IPS-20b (cell line): ENCODE measurements around the gene SOHLH2.

Source experiments
- H3K27ac ChIP-seq: one replicate; pipeline ENCODE4 v1.5.1; 2013; ENCODE audit warnings: low read length
- H3K27me3 ChIP-seq: 2 replicates; pipeline ENCODE4 v1.6.1; 2013; ENCODE audit warnings: mild to moderate bottlenecking, low read length, inconsistent platforms; ENCODE audit not compliant: insufficient read depth
- H3K36me3 ChIP-seq: 2 replicates; pipeline ENCODE4 v1.6.1; 2013; ENCODE audit warnings: low read depth, mild to moderate bottlenecking, inconsistent platforms, low read length, moderate library complexity; ENCODE audit not compliant: insufficient read depth
- H3K4me1 ChIP-seq: 2 replicates; pipeline ENCODE4 v1.6.1; 2013; ENCODE audit warnings: mild to moderate bottlenecking, control low read depth, inconsistent platforms, low read length, moderate library complexity; ENCODE audit not compliant: insufficient read depth
- H3K4me3 ChIP-seq: 2 replicates; pipeline ENCODE4 v1.5.1; 2013; ENCODE audit warnings: mild to moderate bottlenecking, low read length, inconsistent platforms
- H3K9ac ChIP-seq: 2 replicates; pipeline ENCODE4 v1.6.1; 2013; ENCODE audit warnings: low read depth, mild to moderate bottlenecking, inconsistent platforms, low read length, moderate library complexity
- H3K9me3 ChIP-seq: 2 replicates; pipeline ENCODE4 v1.6.1; 2013; ENCODE audit warnings: mild to moderate bottlenecking, low read depth, low read length, inconsistent platforms; ENCODE audit not compliant: insufficient read depth

The SOHLH2 gene

DNA sequence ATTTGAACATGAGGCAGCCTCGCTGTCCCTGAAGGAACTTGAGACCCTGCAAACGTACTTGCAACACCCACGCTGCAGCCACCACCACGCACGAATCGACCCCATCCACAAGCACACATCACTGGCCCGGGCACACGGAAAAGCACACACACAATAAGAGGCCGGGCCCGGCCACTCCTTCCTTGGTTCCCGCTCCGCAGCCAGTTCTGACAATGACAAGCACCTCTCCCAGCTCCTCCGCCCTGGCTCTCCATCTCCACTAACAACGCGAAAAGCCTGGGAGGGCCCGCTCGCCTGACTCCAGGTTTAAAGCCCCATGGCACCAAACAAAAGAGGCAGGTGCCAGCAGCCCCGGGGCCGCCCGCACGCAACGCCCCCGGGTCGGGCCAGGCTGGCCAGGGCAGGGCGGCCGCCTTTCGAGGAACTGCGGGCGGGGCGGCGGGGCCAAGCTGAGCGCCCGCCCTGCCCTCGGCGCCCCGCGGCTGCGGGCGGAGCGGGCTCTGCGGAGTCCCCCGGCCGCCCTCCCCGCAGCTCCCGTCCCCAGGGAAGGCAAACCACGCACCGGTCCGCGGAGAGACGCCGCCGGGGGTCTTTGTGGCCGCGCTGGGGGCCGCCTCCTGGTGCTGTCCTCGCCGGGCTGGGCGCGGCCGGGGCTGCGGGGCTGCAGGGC, 83.7 kb downstream of the SOHLH2 start:
- Histone ChIP-seq H3K4me1 (peaks cover 5% of the 10 kb centered on the region), H3K9ac (peak overlapping the region; percentile 58; the same call in 1 of the 2 replicates), H3K27ac (no peak overlapping the region), H3K36me3 (no peaks in the 10 kb centered on the region), H3K27me3 (peaks cover 47% of the 10 kb centered on the region), H3K9me3 (no peaks in the 10 kb centered on the region), H3K4me3 (peak overlapping the region; percentile 70)

DNA sequence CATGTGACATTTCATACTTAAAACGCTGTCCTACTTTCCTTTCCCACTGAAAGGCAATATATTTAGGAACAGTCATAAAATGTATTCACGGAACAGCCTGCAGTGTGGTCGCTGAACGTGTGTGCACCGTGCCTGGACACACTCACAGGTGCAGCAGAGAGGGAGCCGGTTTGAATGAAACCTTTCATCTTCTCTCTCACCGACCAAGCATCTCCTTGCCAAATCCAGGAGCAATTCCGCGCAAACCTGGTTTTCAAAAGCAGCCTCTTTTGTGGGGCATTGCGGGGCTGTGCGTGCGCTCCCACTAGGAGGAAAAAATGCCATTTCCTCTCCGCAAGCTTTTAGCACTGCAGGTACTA, 84.2 kb downstream of the SOHLH2 start:
- Histone ChIP-seq H3K9me3 (no peaks in the 10 kb centered on the region), H3K4me1 (peaks cover 5% of the 10 kb centered on the region), H3K36me3 (no peaks in the 10 kb centered on the region), H3K4me3 (peak overlapping the region; percentile 70), H3K27ac (no peak overlapping the region), H3K9ac (peak overlapping the region; percentile 58; the same call in 1 of the 2 replicates), H3K27me3 (peaks cover 47% of the 10 kb centered on the region)

DNA sequence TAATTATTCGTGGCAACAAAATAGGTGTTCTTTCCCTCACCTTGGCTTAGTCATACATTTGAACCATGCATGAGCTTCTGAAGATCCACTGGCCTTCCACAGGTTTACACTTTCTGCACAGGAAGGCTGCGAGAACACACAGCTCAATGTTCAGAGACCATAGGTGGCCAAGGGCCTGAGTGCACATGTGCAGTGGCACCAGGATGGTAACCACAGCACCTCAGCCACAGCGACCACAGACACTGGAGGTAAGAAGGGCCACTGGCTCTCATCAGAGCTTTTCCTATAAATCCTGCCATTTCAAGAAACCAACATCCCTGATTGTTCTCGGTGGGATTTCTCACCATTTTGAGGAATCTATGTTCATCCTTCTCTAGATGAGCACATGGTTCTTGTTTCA, 84.8 kb downstream of the SOHLH2 start:
- Histone ChIP-seq H3K36me3 (no peaks in the 10 kb centered on the region), H3K27ac (no peak overlapping the region), H3K4me3 (peak overlapping the region; percentile 70), H3K9ac (no peak overlapping the region), H3K9me3 (no peaks in the 10 kb centered on the region), H3K27me3 (peaks cover 47% of the 10 kb centered on the region), H3K4me1 (peaks cover 5% of the 10 kb centered on the region)

DNA sequence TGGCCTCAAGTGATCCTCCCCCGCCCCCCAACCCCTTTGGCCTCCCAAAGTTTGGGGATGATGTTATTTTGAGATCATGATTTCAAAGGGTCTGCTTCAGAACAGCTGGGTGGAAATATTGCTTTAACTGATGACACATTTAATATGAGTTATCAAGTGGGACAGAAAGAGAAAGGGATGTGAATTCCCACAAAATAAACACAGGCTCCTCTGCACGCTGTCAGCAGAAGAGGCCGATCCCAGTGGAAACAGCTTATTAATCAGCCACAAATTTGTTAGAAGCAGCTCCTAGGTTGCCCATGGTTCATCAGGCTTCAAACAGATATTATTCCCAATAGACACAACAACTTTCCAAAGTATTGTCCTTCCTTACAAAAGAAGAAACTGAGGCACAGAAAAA, 87.9 kb downstream of the SOHLH2 start:
- no peak overlapping the region for H3K27ac ChIP-seq
- H3K9me3 ChIP-seq = no peaks in the 10 kb centered on the region
- H3K9ac ChIP-seq = no peak overlapping the region
- H3K27me3 ChIP-seq = peaks cover 34% of the 10 kb centered on the region
- H3K36me3 ChIP-seq = no peaks in the 10 kb centered on the region
- peaks cover 5% of the 10 kb centered on the region for H3K4me1 ChIP-seq
- no peak overlapping the region for H3K4me3 ChIP-seq

DNA sequence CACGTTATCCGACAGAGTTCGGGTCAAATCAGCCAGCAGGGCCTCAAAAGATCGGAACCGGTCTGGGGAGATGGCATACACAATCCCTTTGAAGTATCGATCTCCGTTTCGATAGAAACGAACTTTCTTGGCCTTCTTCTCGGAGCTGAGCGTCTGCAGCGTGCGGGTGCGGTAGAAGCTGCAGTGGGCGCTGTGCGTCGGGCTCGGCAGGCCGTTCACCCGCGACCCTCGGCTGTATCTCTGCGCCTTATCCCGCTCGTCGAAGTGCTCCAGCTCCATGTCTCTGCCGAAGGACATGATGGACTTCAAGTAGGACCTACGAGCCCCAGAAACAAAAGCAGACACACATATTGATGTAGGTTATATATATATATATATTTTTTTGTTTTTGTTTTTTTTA, 88.5 kb downstream of the SOHLH2 start:
- H3K4me3 ChIP-seq = no peak overlapping the region

DNA sequence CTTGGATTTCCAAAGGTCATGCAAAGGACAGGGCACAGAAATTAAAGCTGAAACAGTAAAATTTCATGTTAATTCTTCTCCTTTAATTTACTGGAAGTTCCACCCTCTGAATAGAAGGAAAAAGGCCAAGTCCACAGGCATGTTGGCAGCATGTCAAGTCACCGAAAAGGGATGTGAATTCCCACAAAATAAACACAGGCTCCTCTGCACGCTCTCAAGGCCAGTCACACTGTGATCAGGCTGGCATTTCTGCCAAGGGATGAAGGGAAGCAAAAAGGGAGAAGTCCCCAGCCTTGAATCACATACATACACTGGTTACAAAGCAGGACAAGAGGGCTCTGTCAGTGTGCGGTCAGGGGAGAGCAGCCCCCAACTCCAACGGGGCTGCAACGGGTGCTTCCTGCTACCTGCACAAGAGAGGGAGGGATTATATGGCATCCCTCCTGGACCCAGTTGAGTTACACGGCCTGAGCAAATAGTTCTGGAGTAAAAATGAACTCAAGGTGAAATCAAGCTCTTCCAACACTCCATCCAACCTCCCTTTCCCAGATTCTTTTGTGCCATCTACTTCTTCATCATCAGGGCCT, 90.0 kb downstream of the SOHLH2 start:
- Histone ChIP-seq H3K9ac (no peak overlapping the region), H3K27ac (no peak overlapping the region), H3K36me3 (no peaks in the 10 kb centered on the region), H3K4me1 (no peaks in the 10 kb centered on the region), H3K9me3 (no peaks in the 10 kb centered on the region), H3K4me3 (no peak overlapping the region), H3K27me3 (peaks cover 18% of the 10 kb centered on the region)

More for the DNA sequence above, 88.5 kb downstream of the SOHLH2 start:
- Histone ChIP-seq H3K4me1 (peaks cover 5% of the 10 kb centered on the region), H3K27ac (no peak overlapping the region), H3K27me3 (peaks cover 32% of the 10 kb centered on the region), H3K36me3 (no peaks in the 10 kb centered on the region), H3K9ac (no peak overlapping the region), H3K9me3 (no peaks in the 10 kb centered on the region)
